GM21723 (cell line): ENCODE measurements around the gene BRD3OS.

ENCODE experiments used
- ATAC-seq: cut with Tn5 transposase; IDR thresholded peaks from one replicate; pipeline ENCODE4 v1.9.1; 2021; ENCODE audit warnings: mild to moderate bottlenecking, moderate library complexity; ENCODE audit not compliant: unreplicated experiment

Gene BRD3OS

DNA sequence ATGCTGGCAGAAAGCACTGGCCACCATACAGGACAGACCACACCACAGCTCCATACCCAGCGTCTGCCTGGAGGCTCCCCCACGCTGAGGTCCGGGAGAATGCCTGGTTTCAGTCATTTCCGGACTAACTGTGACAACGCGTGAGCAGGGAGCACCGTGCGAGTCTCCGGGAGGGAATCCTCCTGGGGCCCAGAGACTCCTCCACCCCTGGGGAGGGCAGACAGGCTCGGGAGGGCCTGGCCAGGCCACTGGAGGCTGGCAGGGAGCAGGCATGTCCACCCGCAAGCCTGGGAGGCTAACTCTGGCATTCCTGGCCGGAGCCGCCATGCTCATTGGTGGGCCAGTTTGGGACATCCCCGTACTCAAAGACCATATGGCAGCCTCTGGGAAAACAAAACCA, 6.5 kb downstream of the BRD3OS start:
- ATAC-seq = no peak

DNA sequence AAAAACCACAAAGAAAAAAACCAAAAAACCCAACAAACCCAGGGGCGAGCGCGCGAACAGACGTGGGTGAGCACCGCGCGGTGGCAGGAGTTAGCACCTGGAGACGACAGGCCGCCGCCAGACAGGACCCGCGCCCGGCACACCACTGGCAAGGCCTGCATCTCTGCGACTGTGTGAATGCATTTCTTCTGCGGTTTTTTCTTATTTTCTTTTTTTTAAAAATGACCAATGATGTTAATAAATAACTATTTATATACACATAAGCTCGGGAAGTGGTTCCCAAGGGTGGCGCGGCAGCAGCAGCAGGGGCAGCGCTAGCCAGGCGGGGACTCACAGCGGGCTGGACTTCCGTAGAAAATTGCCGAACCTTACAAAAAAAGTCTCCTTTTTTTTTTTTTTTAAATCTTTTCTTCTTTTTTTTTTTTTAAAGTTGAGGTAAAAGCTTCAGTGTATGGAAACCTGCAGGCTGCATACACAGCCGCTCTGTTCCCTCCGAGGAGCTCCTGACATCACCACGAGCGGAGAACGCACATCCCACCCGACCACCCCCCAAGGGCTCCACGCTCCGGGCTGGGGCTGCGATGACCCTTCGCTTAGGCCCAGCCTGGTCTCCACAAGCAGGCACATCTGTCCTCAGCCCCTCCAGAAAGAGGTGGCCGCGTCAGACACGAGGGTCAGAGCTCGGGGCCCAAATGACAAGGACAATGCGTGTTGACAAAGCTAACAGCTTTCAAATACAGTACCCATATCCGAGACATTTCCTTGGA, 7.4 kb downstream of the BRD3OS start:
- no peak for ATAC-seq

- no peak for ATAC-seq
Measured at GRCh38 chr9:134033516-134034214, 8.4 kb downstream of the BRD3OS start.

DNA sequence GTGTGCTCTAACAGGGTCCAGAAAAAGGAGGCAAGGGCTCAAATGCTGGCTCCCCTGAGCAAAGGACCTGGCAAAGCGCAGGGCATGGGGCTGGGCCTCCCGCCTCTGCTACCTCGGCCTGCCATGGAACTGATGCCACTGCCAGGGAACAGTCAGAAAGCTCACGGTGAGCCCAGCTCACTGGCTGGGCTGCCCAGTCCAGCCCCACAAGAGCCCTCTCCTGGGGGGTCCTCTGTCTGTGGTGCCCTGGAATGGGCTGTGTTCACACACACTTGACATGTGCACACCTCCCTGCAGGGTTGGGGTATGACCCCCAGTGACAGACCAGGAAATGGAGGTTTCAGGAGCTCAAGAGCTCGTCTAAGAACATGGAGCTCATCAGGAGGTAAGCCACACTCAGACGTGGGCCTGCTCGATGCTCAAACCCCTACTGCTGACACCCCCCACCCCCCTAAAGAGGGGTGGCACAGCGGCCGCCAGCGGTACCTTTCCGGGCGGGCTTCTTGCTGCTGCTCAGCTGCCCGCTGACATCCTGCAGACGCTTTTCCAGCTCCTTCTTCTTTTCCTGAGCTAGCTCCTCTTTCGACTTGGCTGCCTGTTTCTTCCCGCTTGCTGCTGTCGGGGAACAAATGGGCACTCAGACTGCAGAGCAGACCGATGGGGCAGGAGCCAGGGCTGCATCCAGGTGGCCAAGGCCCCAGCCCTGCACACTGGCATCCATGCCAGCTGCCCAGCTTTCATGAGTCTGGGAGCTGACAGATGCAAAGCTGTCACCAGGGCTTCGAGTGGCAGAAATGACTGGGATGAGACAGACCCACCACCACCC, 9.1 kb downstream of the BRD3OS start:
- ATAC-seq = no peak

GRCh38 chr9:134035041-134036039, 10.1 kb downstream of the BRD3OS start:
- no peak for ATAC-seq

DNA sequence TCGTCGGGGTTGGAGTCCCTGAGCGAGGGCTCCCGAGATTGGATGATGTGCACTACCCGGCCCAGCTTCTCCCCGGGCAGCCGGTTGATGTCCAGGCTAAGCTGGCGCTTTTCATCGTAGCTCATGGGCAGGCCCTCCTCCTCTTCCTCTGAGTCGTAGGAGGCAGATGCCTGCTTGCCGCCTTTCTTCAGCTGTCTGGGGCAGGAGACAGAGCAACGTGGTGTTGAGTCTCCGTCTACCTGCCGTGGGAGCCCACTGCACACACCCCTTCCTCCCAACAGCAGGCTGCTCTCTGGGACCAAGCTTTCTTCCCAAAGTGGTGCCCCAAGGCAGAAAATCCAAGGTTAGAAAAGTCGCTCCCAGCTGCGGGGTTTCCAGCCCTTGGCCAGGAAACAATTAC, 10.8 kb downstream of the BRD3OS start:
- no peak for ATAC-seq

DNA sequence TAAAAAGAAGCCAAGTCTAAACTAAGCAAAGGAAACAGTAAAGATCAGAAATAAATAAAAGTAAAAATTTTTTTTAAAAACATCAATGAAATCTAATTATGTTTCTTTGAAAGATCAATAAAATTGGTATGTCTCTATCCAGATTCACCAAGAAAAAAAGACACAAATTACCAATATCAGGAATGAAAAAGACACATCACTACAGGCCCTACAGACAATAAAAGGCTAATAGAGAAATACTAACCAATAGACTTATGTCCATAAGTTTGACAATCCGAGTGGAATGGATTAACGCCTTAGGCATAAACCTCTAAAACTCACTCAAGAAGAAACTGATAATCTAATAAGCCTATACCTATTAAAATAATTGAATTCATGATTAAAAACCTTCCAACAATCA, 12.4 kb downstream of the BRD3OS start:
- ATAC-seq = no peak

GRCh38 chr9:134039386-134040175, 14.3 kb downstream of the BRD3OS start:
- ATAC-seq = no peak

DNA sequence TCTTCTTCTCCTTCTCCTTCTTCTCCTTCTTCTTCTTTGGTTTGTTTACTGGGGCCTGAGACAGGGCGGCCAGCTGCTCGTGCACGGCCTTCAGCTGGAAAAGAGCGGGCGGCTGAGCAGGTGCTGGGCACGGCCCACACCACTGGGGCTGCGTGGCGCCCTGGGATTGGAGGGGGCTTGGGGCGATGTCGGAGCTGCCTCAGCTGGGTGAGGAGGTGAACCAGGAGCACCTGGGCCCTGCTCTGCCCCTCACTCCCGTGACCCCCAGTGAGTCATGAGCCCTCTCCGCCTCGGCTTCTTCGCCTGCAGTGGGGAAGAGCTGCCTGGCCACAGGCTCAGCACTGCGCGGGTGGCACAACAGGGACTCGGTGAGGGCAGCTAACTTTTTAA, 14.9 kb downstream of the BRD3OS start:
- no peak for ATAC-seq

- ATAC-seq = no peak
Measured at GRCh38 chr9:134040781-134041648, 15.7 kb downstream of the BRD3OS start.

- no peak for ATAC-seq
Measured at GRCh38 chr9:134041649-134041962, 16.3 kb downstream of the BRD3OS start.

GRCh38 chr9:134043531-134043988, 18.3 kb downstream of the BRD3OS start:
- ATAC-seq = no peak

- no peak for ATAC-seq
Measured at GRCh38 chr9:134044944-134045343, 19.7 kb downstream of the BRD3OS start.

DNA sequence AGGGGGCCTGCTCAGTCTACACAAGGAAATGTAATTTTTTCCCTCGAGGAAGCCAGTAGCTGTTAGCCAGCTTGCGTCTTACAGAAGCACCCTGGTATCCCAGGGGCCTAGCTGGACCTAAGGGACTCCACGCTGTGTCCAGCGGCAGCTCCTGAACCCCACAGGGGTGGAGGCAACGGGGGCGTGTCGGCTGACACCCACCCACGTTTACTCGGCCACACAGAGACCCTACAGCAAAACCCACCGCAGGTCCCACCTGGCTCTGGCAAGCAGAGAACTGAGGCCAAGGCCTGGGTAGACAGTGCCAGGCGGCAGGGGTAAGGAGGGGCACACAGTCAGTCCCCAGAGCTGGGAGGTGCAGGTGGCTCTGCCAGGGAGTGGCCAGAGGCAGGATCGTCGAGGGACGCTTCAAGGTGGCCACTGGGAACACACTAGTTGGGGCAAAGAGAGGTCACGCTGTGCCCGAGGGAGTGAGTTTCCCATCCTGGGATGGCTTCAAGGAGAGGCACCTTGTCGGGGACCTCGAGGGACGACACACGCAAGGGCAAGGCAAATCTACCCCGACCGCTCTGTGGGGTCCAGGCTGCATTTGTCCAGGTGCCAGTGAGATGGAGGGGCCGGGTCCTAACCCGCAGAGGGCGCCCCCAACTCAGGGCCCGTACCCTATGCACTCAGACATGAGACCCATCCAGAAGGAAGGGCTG, 20.7 kb downstream of the BRD3OS start:
- no peak for ATAC-seq

GRCh38 chr9:134046894-134047681, 21.8 kb downstream of the BRD3OS start:
- no peak for ATAC-seq

DNA sequence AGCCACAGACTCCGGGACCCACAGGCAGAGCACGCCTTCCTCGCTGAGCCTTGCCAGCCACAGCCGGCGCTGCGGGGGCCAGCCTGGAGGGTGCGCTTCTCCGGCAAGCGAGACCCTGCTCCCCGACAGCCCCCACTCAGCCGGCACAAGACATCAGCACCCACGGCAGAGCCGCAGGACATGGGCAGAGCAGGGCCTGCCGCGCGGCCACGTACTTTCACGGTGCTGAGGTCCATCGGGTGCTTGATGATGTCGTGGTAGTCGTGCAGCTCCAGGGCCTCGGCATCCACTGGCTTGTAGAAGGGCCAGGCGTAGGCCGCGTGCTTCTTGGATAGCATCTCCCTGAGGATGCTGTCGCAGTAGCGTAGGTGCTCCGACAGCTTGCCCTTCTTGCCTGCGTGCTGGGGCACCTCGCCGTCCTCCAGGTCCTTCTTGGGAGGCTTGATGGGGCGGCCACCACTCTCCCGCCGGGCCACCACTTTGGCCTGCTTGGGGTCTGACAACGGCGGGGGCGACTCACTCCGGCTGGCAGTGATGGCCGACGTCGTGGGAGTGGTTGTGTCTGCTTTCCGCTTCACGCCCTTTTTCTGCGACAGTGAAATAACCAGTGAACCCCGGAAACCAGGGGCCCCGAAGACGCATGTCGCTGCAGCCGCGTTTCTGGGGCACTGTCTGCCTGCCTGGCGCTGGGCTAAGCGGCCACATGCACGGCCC, 22.7 kb downstream of the BRD3OS start:
- no peak for ATAC-seq

GRCh38 chr9:134048582-134048968, 23.3 kb downstream of the BRD3OS start:
- ATAC-seq = no peak
